GM12891 (cell line): ENCODE measurements around the gene POLR1B.

ENCODE experiments used
- POLR2A ChIP-seq: IDR thresholded peaks from 2 replicates; pipeline ENCODE4 v1.6.1; 2011; ENCODE audit warnings: low read depth, low read length, control low read depth
- POLR2AphosphoS5 ChIP-seq: IDR thresholded peaks from 2 replicates; pipeline ENCODE4 v1.6.1; 2011; ENCODE audit warnings: low read depth, low read length, control low read depth
- SPI1 ChIP-seq: IDR thresholded peaks from 2 replicates; pipeline ENCODE4 v1.6.1; 2011; ENCODE audit warnings: low read depth, low read length, control low read depth
- TAF1 ChIP-seq: IDR thresholded peaks from 2 replicates; pipeline ENCODE4 v1.6.1; 2011; ENCODE audit warnings: low read depth, low read length, control low read depth

GRCh38 chr2:112585400-112585799 lies 43.1 kb downstream of the POLR1B start:
- TF ChIP-seq POLR2A: no peak
- no peak for TF ChIP-seq TAF1
- no peak for TF ChIP-seq POLR2AphosphoS5
- TF ChIP-seq SPI1: no peak
